ENCODE results near the gene NBPF12.
"Not testable (repeated sequence)": the region's sequence is repeated elsewhere in the genome, so short reads cannot be mapped to it uniquely, and the experiment has no call there.

GRCh38 chr1:146891355-146891754 lies 46.8 kb upstream of the NBPF12 start:
- TF ChIP-seq PREB (CRISPR knock-in tag; IDR thresholded peaks at IDR 0.05; ENCODE audit: borderline replicate concordance); USF2 (CRISPR knock-in tag; IDR thresholded peaks at IDR 0.05); GRHL2 (CRISPR knock-in tag; IDR thresholded peaks at IDR 0.05; ENCODE audit: insufficient replicate concordance, severe bottlenecking); CTCF (IDR thresholded peaks at IDR 0.05); GABPB1 (CRISPR knock-in tag; IDR thresholded peaks at IDR 0.05); FOXJ3 (CRISPR knock-in tag; IDR thresholded peaks at IDR 0.05; ENCODE audit: borderline replicate concordance); GTF2I (CRISPR knock-in tag; conservative IDR thresholded peaks at IDR 0.05); ZNF121 (CRISPR knock-in tag; IDR thresholded peaks at IDR 0.05); ERG (CRISPR knock-in tag; IDR thresholded peaks at IDR 0.05); ATF1 (CRISPR knock-in tag; IDR thresholded peaks at IDR 0.05): not testable (repeated sequence)

Measured in WTC11 (cell line).